Endometrial microvascular endothelial cells (primary cell): ENCODE data around the gene MS4A6A. TPM values are rescaled to one million over a fixed set of nuclear protein-coding genes. Genes with fewer than 3 reads are reported as not detected.
"Not testable (repeated sequence)": the region's sequence is repeated elsewhere in the genome, so short reads cannot be mapped to it uniquely, and the experiment has no call there.

ENCODE experiments used
- in situ Hi-C: cut with HindIII; loops from 2 replicates; pipeline ENCODE4 v1.10.0; 2017; ENCODE audit warnings: low sequenced_read_pairs, low pct_unique_long_range_greater_than_20kb; ENCODE audit errors: inconsistent ontology term
- total RNA-seq: library from RNA; depleted of rRNA; stranded (reverse); fragments of >200 nt; gene quantifications from one replicate; pipeline ENCODE4 v1.2.3, GENCODE V29; 2015; ENCODE audit errors: inconsistent ontology term

MS4A6A gene
- total RNA-seq, 1 donor from 2014 or later: not detected

GRCh38 chr11:60145677-60146076 lies 37.2 kb downstream of the MS4A6A start:
- in situ Hi-C loops: no loop called here

GRCh38 chr11:60143768-60144167 lies 39.1 kb downstream of the MS4A6A start:
- in situ Hi-C loops: no loop called here

- in situ Hi-C loops: no loop called here
These were observed 49.0 kb downstream of the MS4A6A start for GRCh38 chr11:60133917-60134316.

GRCh38 chr11:60131912-60132311 lies 51.0 kb downstream of the MS4A6A start:
- in situ Hi-C loops: no loop called here

- in situ Hi-C loops: no loop called here
These were observed 52.4 kb downstream of the MS4A6A start for GRCh38 chr11:60130496-60130895.

GRCh38 chr11:60129853-60130252 lies 53.0 kb downstream of the MS4A6A start:
- in situ Hi-C loops: no loop called here

- in situ Hi-C loops: not testable (repeated sequence)
These were observed 54.0 kb downstream of the MS4A6A start for GRCh38 chr11:60128866-60129265.

GRCh38 chr11:60128376-60128775 lies 54.5 kb downstream of the MS4A6A start:
- in situ Hi-C loops: no loop called here

- in situ Hi-C loops: no loop called here
These were observed 55.5 kb downstream of the MS4A6A start for GRCh38 chr11:60127311-60127811.

- in situ Hi-C loops: no loop called here
These were observed 56.8 kb downstream of the MS4A6A start for GRCh38 chr11:60125956-60126585.

GRCh38 chr11:60124802-60125432 lies 58.0 kb downstream of the MS4A6A start:
- in situ Hi-C loops: no loop called here

Other genes starting within 250 kb of the MS4A6A start
- not detected for gene OOSP1, start 244.7 kb downstream of the MS4A6A start, total RNA-seq
- not detected for gene OOSP4A, start 219.1 kb downstream of the MS4A6A start, total RNA-seq
- gene OOSP4B, start 165.9 kb downstream of the MS4A6A start, total RNA-seq: not detected
- gene OOSP2, start 142.7 kb downstream of the MS4A6A start, total RNA-seq: not detected
- gene MS4A3, start 126.4 kb downstream of the MS4A6A start, total RNA-seq: not detected
- not detected for gene MS4A2, start 94.4 kb downstream of the MS4A6A start, total RNA-seq
- gene MS4A4E, start 60.1 kb upstream of the MS4A6A start, total RNA-seq: not detected
- not detected for gene MS4A4A, start 97.6 kb upstream of the MS4A6A start, total RNA-seq
- not detected for gene MS4A6E, start 144.2 kb upstream of the MS4A6A start, total RNA-seq
- not detected for gene MS4A7, start 195.4 kb upstream of the MS4A6A start, total RNA-seq
- not detected for gene MS4A14, start 213.4 kb upstream of the MS4A6A start, total RNA-seq
- gene MS4A5, start 246.5 kb upstream of the MS4A6A start, total RNA-seq: not detected